Islet precursor cell (in vitro differentiated cells): ENCODE data around the gene PDE6B.

Experiments used
- DNase-seq: peaks from one replicate; pipeline ENCODE4 v3.0.0-alpha.2; 2018

Gene PDE6B

DNA sequence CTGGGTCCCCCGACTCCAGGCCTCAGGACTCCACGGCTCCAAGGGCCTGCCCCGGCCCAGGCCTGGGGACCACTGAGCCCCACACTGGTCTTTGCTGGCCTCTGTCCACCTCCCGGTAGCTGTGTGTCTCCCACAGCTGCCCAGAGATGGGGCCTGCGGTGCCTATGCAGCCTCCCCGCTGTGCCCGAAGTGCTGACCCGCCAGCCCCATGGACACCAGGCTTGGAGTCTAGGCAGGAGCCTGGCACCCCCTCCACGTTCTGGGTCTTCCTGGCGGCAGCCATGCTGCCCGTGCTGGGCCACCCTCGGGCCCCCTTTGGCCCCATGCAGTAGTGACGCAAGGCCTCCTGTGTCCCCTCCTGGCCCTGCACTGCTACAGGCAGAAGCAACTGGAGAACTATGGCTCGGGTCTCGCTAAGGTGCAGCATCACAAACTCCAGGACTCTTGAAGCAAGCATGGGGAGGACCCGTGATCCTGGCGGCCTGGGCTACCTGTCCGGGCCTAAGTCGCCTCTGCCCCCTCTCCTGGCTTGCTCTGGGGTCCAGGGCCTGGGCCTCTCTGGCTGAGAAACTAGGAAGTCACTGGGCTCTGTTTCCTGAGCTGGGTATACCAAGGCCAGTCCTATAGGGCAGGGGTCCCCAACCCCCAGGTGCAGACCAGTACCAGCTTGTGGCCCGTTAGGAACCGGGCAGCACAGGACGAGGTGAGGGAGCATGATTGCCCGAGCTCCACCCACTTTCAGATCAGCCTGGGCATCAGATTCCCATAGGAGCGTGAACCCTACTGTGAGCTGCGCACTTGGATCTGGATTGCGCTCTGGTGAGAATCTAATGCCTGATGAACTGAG is 49.9 kb downstream of the PDE6B start:
- no peak for DNase-seq

DNA sequence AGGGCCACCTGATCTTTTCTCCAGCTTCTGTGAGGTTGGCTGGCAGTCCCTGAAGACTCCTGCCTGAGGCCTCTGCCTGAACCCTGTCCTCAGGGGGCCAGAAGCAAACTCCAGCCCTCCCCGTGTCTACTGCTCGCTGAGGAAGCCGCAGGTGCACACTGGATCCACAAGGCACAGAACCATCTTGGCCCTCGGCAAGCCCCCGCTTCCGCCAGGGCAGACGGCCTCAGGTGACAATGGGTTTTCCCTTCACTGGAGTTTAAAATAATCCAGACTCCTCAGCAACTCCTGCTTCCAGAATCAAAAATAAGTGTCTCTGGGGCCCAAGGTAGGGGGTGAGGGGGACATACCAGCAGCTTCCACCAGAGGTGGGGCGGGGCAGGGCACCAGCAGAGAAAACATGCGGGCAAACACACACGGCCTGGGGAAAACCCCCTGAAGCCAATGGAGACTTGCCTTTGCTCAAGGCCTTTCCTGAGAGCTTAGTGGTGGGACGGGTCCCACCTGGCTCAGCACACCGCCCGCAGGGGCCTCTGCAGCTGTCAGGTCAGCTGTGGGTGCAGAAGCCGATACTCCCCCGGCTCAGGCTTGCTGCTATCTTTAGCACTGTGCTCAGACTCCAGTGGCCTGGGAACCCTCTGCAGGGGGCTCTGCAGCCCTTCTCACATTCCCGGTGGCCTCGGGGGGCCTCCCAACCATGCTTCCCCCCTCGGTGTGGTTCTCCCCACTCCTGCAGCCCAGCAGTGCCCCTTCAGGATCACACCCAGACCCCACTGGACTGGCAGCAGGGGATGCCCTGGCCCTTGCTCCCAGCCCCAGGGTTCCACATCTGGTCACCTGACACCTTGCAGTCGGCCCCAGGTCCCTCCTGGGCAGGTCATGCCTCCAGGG is 50.9 kb downstream of the PDE6B start:
- no peak for DNase-seq

DNA sequence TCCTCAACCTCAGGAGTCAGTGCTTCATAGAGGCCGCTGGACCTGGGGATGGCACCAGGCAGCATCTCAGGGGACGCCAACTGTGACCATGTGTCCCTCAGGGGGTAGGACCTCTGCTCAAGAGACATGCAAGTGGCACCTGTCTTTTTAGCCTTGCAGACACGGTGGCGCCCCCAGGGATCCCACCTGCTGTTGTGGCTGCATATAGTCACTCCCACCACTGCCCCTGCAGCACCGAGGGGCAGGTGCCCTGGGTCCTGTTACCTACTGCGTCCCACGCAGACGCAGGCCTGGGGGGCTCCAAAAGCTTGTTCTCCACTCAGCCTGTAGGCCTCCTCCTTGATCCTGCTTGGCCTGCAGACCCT is 51.5 kb downstream of the PDE6B start:
- no peak for DNase-seq

DNA sequence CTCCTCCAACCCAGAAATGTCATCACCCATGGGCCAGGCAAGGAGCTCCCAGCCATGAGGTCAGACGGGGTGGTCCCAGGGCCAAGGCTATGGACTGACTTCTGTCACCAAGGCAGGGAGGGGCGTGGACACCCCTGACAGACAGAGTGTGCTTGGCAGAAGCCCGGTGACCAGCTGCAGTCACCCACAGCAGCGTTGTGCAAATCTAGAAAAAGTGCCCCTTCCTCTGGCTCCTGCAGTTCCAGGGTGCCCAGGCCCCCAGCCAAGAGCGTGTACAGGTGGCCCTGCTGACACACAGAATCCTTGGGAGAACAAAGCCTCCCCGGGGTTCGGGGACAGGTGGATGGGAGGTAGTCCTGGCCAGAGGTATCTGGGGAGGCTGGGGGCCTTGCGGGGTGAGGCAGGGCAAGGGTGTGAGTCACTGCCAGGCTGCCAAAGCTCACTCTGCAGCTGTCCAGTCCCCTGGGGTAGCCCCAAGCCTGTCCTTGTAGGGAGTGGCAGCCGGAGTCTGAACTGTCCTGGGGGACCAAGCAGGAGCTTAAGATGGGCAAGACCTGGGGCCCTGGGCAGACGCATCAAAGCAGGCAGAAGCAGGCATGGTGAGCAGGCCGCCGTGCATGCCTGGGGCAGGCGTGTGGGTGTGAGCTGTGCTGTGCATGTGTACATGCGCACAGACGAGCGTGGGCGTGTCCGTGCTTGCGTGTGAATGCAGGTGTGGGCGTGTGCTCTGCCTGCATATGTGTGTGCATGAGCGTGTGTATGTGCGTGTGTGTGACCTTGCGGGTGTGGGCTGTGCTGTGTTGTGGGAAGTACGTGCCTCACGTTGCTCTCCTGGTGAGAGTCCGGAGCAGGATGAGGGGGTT is 52.3 kb downstream of the PDE6B start:
- DNase-seq = no peak

DNA sequence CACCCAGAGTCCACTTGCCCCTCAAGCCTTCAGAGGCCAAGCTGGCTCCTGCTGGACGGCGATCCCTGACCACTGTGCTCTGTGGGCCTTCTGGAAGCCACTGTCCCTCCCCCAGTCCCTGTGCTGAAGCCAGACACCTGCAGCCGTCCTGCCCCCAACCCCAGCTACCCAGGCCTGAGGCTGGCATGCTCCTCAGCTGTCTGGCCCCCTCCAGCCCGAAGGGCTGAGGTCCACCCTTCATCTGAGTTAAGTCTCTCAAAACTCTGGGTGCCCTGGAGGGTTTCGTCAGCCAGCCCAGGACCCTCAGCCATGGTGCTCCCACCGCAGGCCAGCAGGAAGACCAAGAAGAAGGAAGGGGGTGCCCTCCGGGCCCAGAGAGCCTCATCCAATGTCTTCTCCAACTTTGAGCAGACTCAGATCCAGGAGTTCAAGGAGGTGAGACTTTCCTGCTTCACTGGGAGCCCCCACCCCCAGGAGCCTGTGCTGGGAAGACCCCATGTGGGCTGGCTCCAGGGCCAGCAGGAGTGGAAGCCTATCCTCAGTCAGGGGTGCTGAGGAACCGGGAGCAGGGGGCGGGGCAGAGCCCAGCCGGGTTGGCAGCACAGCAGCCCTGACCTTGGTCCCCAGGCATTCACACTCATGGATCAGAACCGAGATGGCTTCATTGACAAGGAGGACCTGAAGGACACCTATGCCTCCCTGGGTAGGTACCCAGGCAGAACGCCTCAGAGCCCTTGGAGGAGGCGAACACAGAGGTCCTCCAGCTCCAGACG is 53.1 kb downstream of the PDE6B start:
- DNase-seq = no peak

DNA sequence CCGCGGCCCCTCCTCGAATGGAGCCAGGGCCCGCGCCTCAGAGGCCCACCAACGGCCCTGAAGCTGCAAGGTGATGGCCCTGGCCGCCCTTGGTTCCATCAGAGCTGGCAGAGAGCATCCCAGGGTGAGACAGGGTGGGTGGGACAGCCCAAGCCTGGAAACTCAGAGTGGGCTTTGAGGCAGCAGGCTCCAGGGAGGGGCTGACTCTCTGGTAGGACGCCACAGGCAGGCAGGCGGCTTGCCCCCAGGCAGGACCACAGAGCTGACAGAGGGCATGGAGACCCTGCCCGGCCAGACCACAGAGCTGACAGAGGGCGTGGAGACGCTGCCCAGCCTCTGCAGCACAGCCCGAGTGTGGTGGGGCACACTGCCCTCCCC is 53.7 kb downstream of the PDE6B start:
- DNase-seq = no peak

DNA sequence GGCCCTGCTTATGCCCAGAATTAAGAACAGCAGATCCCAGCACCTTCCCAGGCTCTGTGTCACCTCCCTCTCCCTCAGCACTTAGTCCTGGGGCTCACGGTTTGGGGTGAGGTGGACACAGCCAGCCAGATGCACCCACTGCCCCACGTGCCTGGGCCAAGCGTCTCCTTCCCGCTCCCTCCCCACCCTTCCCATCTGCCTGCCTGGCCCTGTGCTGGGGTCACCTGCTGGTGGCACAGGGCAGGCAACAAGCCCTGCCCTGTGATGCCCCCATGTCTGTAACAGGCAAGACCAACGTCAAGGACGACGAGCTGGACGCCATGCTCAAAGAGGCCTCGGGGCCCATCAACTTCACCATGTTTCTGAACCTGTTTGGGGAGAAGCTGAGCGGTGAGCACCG is 54.3 kb downstream of the PDE6B start:
- no peak for DNase-seq

DNA sequence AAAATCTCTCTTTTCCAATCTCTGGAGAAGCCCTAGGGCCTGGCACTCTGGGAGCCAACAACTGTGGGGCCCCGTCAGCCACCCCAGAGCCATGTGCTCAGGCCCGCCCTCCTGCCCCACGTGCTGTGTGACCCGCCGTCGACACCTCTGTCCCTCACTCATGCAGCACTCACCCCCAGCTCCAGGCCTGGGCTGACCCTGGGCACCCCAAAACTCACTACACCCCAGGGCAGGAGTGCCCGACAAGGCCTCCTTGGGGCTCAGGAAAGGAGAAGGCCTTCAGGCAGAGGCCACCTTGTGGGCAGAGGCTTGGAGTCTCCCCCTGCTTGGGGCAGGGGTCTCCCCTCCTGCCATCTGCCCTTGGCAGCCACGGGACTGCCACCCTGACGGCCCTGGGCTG is 54.7 kb downstream of the PDE6B start:
- DNase-seq = no peak

DNA sequence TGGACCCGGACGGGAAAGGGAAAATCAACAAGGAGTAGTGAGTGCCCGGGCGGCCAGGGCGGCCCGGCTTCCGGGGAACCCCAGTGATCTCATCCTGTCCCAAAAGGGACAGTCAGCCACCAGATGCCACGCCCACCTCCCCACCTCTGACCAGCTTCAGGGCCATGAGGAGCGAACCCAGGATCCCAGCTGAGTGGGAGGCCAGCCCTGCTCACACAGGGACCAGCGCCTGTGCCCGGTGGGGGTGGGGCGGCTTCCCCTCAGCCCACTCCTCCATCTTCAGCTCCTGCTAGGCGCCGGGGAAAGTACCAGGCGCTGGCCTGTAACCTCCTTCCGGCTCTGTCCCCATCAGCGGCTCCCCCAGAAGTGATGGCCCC is 55.2 kb downstream of the PDE6B start:
- DNase-seq = no peak

DNA sequence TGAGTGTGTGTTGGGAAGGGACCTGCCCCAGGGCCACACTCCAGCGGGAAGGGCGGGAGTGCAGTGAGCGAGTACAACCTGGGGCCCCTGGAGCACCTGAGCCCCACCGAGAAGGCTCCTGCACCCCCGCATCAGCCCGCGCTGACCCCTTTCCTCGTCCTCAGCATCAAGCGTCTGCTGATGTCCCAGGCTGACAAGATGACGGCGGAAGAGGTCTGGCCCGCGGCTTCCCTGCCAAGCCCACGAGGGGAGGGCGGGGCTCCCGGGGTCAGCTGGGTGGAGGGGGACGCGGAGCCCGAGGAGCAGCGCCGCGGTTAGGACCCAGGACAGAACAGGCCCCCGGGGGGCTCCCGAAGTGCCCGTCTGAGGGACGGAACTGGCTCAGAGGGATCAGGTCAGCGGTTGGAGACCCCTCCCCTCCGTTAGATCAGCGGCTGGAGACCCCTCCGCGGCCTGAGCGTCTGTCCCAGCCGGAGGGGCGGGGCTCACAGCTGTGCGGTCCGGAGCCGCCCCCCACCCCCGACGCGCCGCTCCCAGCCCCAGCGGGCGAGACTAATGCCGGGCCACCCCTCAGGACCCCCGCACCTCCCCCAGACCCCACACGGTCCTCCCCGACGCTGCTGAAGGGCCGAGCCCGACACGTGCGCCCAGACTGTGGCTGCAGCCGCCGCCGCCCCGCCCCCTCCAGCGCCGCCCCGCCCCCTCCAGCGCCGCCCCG is 55.7 kb downstream of the PDE6B start:
- DNase-seq = peak; percentile 90

DNA sequence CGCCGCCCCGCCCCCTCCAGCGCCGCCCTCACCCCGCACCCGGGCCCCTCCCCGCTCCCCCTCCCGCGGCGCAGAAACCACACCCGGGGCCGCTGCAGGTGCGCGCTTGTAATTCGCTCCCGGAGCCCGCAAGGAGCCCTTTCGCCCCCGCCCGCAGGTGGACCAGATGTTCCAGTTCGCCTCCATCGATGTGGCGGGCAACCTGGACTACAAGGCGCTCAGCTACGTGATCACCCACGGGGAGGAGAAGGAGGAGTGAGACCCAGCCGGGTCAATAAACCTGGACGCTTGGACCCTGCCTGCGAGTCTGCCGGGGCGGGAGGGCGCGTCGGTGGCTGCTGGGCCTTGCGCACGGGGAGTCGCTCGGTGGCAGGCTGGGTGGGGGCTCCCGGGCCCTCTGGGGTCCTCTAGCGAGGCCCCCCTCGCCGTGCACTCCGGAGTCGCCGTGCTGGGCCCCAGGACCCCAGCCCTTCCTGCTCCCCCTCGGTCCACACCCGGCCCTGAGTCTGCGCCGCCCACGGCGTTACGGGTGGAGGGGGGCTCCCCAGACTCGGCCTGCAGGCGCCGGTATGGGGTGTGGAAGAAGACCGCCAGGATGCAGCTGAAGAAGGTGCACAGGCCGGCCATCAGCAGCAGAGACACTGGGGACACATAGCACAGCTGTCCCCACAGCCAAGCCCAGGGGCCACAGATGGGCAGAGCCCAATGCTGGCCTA is 56.5 kb downstream of the PDE6B start:
- DNase-seq = peak; percentile 66

DNA sequence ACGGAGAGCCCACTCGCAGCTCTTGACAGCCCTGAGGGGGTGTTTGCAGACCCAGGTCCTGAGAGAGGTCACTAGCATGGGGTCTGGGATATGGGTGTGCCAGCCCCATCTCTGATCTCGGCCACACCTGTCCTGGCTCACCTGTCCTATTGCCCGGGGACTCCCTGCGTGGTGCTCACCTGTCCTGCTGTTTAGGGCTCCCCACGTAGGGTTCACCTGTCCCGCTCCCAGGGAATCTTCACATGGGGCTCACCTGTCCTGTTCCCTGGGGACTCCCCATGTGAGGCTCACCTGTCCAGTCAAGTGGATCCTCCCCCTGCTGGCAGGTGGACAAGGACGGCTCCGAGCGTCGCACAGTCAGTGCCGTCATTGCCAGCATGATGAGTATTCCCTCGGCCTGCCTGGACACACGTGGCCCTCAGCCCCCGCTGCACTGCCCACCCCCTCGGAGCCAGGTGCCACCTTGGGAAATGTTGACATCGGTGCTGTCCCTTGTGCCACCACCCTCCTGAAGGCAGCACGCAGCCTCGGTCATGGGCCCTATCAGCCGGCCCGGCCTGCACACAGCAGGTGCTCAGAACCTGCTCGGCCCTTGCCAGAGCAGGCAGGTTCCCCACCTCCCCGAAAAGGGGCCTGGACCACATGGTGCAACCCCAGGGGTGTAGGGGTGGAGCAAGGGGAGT is 57.3 kb downstream of the PDE6B start:
- no peak for DNase-seq

DNA sequence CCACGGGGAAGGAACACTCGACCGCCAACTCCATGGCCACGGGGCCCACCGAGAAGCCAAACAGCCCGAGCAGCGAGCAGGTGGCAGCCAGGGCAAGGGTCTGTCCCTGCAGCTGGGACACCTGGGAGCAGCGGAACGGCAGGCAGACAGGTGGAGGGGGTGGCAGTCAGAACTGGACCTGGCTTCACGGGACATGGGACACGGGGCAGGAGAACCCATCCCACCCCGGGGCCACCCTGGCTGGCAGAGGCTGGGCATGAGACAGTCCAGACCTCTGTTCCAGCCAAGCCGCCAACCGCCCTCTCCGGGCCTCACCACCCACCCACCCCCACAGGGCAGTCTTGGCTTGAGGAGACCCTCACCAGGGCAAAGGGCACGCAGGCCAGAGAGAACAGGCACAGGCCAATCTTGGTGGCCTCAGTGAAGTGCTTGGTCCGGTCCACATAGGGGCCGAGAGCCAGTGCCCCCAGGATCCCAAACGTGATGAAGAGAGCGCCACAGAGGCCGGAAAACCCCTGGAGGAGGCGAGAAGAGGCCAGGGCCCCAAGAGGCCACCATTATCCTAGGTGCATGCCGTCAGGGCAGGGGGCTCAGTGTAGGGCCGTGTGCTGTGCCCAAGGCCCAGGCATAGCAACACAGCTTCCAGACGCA is 58.0 kb downstream of the PDE6B start:
- no peak for DNase-seq

DNA sequence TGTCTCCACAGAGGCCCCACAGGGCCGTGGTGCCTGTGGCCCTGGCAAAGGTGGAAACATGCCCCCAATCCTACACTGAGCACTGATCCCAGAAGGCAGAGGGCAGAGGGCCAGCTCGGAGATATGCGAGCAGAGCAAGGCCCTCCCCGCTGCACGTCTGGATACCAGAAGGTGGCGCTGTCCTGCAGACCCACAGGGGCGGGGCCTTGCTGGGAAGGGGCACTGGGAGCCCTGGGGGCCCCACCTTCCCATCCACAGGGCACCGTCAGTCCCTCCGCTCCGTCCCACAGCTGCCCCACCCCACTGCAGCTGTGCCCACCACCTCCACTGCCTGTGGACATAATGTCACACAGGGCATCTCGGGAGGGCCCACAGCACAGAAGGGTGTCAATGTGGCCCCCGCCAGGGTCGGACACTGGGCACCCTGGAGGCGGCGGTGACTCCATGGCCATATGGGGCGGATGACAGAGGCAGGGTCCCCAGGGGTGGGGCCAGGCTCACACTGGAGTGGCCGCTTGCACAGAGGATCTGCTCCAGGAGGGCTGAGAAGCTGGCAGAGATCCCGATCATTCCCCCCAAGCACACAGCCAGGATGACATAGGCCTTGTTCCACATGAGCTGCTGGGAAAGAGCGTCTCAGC is 58.7 kb downstream of the PDE6B start:
- DNase-seq = peak; percentile 90

DNA sequence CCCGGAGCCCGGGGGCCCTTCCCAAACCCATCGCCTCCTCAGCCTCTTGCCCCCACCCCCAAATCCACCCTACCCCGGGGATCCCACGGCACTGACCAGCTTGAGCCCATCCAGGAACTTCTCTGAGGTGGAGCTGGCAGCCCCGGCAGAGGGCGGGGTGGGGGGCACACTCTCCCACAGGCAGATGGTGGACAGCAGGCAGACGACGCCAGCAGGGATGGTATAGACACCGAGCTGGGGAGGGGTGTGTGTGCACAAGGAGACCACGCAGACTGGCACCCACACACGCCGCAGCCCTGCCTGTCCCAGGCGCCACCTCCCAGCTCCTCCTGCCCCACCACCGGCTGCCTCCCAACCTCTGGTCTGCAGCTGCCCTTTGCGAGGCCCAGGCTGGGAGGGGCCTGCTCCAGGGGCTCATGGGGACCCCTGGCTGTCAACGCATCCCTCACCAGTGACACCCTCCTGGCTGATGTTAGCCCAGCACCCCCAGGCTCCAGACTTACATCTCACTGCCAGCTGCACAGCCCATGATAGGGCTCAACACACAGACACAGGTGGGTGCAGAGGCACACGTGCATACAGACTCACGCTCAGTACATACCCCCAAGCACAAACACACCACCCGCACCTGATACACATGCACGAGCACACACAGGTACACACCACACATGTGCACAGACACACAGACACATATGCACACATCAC is 59.4 kb downstream of the PDE6B start:
- peak; percentile 54 for DNase-seq

DNA sequence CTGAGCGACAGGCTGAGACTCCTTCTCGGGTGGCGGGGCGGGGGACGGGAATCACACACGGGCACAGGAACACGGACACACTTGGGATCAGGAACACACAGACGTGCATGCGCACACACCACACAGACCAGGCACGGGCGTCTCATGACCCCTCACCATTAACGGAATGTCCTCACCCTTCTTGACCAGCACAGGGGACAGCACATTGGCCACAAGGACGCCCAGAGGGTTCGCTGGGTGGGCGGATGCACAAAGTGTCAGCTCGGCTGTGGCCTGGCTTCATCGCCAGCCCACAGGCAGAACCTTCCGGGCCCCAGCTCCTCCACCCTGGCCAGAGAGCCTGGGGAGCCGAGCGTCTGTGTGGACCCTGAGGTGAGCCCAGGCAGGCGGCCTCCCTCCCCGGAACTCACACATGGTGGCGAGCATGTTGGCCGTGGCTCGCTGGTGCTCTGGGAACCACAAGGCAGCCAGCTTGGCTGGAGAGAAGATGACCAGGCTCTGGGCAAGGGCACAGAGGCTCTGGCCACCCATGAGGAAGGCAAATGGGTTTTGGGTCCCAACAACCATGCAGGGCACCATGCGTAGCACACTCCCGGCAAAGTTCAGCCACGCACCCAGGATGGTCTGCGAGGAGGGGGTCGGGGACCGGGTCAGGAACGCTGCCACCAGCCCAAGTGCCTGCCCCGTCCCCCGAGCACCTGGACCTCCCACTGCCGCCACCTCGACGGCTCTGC is 60.5 kb downstream of the PDE6B start:
- peak; percentile 52 for DNase-seq

DNA sequence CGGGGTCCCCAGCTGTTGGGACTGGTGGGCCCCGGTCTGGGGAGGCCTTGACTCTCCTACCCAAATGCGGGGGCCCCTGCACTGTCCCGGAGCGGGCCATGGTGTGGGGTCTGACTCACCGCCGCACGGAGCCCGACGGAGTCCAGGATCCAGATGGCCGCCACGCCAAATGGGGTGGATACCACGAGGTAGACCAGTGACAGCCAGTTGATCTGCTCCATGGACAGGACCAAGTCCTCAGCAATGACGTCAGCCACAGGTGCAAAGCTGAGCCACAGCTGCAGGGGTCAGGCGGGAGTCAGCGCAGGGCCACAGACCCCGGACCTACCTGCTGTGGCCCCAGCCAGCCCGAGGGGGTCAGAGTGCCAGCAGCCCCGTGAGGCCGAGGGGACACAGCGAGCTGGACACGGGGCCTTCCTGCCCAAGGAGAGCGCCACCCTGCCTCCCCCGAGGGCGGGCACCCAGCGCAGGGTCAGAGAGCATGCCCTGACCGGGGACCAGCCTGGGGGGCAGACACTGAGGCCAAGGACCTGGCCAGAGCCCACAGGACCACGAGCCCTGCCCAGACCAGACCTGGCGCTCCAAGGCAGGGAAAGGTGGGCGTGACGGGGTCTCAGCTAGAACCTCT is 61.2 kb downstream of the PDE6B start:
- peak; percentile 46 for DNase-seq
